Measurements from ENCODE around the gene SLC30A7.
A peak's percentile ranks its signal among the peaks of the same experiment; 100 is the strongest.

The SLC30A7 gene

GRCh38 chr1:101004061-101004460, 108.2 kb downstream of the SLC30A7 start:
- no peak overlapping the region for H3K27ac Mint-ChIP-seq
- H3K4me1 Mint-ChIP-seq, result peaks cover 27% of the 10 kb centered on the region
- peaks cover 4% of the 10 kb centered on the region for H3K9me3 Mint-ChIP-seq
- H3K36me3 Mint-ChIP-seq, result peaks cover 36% of the 10 kb centered on the region
- no peak for DNase-seq (ENCODE audit: low spot score in 2 of 2)
- no peak for ATAC-seq
- no peak overlapping the region for H3K4me3 Mint-ChIP-seq

GRCh38 chr1:101004670-101005069, 108.8 kb downstream of the SLC30A7 start:
- H3K36me3 Mint-ChIP-seq, result peaks cover 30% of the 10 kb centered on the region
- ATAC-seq (no peak), DNase-seq (ENCODE audit: low spot score in 2 of 2) (no peak)
- no peak overlapping the region for H3K27ac Mint-ChIP-seq
- peaks cover 4% of the 10 kb centered on the region for H3K9me3 Mint-ChIP-seq
- peaks cover 27% of the 10 kb centered on the region for H3K4me1 Mint-ChIP-seq
- H3K4me3 Mint-ChIP-seq, result no peak overlapping the region

- peaks cover 27% of the 10 kb centered on the region for H3K4me1 Mint-ChIP-seq
- ATAC-seq (no peak), DNase-seq (ENCODE audit: low spot score in 2 of 2) (no peak)
- H3K27ac Mint-ChIP-seq, result no peak overlapping the region
- peaks cover 25% of the 10 kb centered on the region for H3K36me3 Mint-ChIP-seq
- no peak overlapping the region for H3K4me3 Mint-ChIP-seq
- peaks cover 4% of the 10 kb centered on the region for H3K9me3 Mint-ChIP-seq
These were observed 109.3 kb downstream of the SLC30A7 start for GRCh38 chr1:101005183-101005582.

- H3K27ac Mint-ChIP-seq, result no peak overlapping the region
- no peak overlapping the region for H3K4me3 Mint-ChIP-seq
- H3K4me1 Mint-ChIP-seq, result peaks cover 27% of the 10 kb centered on the region
- H3K9me3 Mint-ChIP-seq, result peaks cover 4% of the 10 kb centered on the region
- DNase-seq (ENCODE audit: low spot score in 2 of 2) (no peak), ATAC-seq (peak; percentile 63)
- peaks cover 18% of the 10 kb centered on the region for H3K36me3 Mint-ChIP-seq
These were observed 110.0 kb downstream of the SLC30A7 start for GRCh38 chr1:101005871-101006270.

- Mint-ChIP-seq H3K4me1 (peaks cover 27% of the 10 kb centered on the region), H3K4me3 (no peak overlapping the region), H3K36me3 (peaks cover 14% of the 10 kb centered on the region), H3K9me3 (peaks cover 4% of the 10 kb centered on the region), H3K27ac (no peak overlapping the region)
- no peak for DNase-seq (ENCODE audit: low spot score in 2 of 2)
- peak; percentile 73 for ATAC-seq
These were observed 110.7 kb downstream of the SLC30A7 start for GRCh38 chr1:101006553-101006952.

- peaks cover 29% of the 10 kb centered on the region for H3K36me3 Mint-ChIP-seq
- peaks cover 18% of the 10 kb centered on the region for H3K4me1 Mint-ChIP-seq
- no peak overlapping the region for H3K4me3 Mint-ChIP-seq
- H3K27ac Mint-ChIP-seq, result no peak overlapping the region
- peaks cover 4% of the 10 kb centered on the region for H3K9me3 Mint-ChIP-seq
- DNase-seq (ENCODE audit: low spot score in 2 of 2), result no peak
- ATAC-seq, result no peak
These were observed 112.4 kb downstream of the SLC30A7 start for GRCh38 chr1:101008229-101008834.

- Mint-ChIP-seq H3K27ac (no peak overlapping the region), H3K9me3 (no peaks in the 10 kb centered on the region), H3K4me1 (no peaks in the 10 kb centered on the region), H3K36me3 (peaks cover 45% of the 10 kb centered on the region), H3K4me3 (no peak overlapping the region)
- ATAC-seq, result no peak
- DNase-seq (ENCODE audit: low spot score in 2 of 2), result no peak
These were observed 117.9 kb downstream of the SLC30A7 start for GRCh38 chr1:101013776-101014175.

GRCh38 chr1:101017448-101017847, 121.6 kb downstream of the SLC30A7 start:
- no peak overlapping the region for H3K4me3 Mint-ChIP-seq
- H3K4me1 Mint-ChIP-seq, result peaks cover 12% of the 10 kb centered on the region
- ATAC-seq (no peak), DNase-seq (ENCODE audit: low spot score in 2 of 2) (no peak)
- peaks cover 46% of the 10 kb centered on the region for H3K36me3 Mint-ChIP-seq
- no peak overlapping the region for H3K27ac Mint-ChIP-seq
- H3K9me3 Mint-ChIP-seq, result no peaks in the 10 kb centered on the region

GRCh38 chr1:101022294-101022693, 126.4 kb downstream of the SLC30A7 start:
- peaks cover 31% of the 10 kb centered on the region for H3K36me3 Mint-ChIP-seq

GRCh38 chr1:101025283-101025656, 129.4 kb downstream of the SLC30A7 start:
- Mint-ChIP-seq H3K27ac (peak overlapping the region; percentile 94), H3K4me1 (peaks cover 24% of the 10 kb centered on the region), H3K4me3 (peak overlapping the region; percentile 86), H3K36me3 (peaks cover 11% of the 10 kb centered on the region), H3K9me3 (no peaks in the 10 kb centered on the region)
- ATAC-seq (peak; percentile 56), DNase-seq (ENCODE audit: low spot score in 2 of 2) (peak in 1 of 2 donors; percentile 7)

More at GRCh38 chr1:101022294-101022693, 126.4 kb downstream of the SLC30A7 start:
- H3K9me3 Mint-ChIP-seq, result no peaks in the 10 kb centered on the region
- DNase-seq (ENCODE audit: low spot score in 2 of 2) (no peak), ATAC-seq (no peak)
- peaks cover 22% of the 10 kb centered on the region for H3K4me1 Mint-ChIP-seq
- H3K27ac Mint-ChIP-seq, result no peak overlapping the region
- no peak overlapping the region for H3K4me3 Mint-ChIP-seq

GRCh38 chr1:101025657-101026429, 130.0 kb downstream of the SLC30A7 start, which contains the start of gene DPH5:
Gene DPH5 (minus strand): TSS chr1:101025784. CDS start chr1:101025443, 341 bp downstream.
- DNase-seq (ENCODE audit: low spot score in 2 of 2), result peak; percentile 71 to 91
- Mint-ChIP-seq H3K9me3 (no peaks in the 10 kb centered on the region), H3K4me1 (peaks cover 20% of the 10 kb centered on the region), H3K4me3 (peak within 1 kb of the TSS; percentile 86), H3K36me3 (peaks cover 11% of the 10 kb centered on the region), H3K27ac (peak within 1 kb of the TSS; percentile 94)
- peak; percentile 99 for ATAC-seq

GRCh38 chr1:101026430-101026788, 130.5 kb downstream of the SLC30A7 start:
- DNase-seq (ENCODE audit: low spot score in 2 of 2) (no peak), ATAC-seq (no peak)
- no peaks in the 10 kb centered on the region for H3K9me3 Mint-ChIP-seq
- peak overlapping the region; percentile 94 for H3K27ac Mint-ChIP-seq
- H3K4me3 Mint-ChIP-seq, result peak overlapping the region; percentile 86
- H3K36me3 Mint-ChIP-seq, result peaks cover 11% of the 10 kb centered on the region
- H3K4me1 Mint-ChIP-seq, result peaks cover 23% of the 10 kb centered on the region

- DNase-seq (ENCODE audit: low spot score in 2 of 2) (no peak), ATAC-seq (no peak)
- Mint-ChIP-seq H3K9me3 (no peaks in the 10 kb centered on the region), H3K27ac (peak overlapping the region; percentile 1), H3K36me3 (peaks cover 11% of the 10 kb centered on the region), H3K4me1 (peaks cover 23% of the 10 kb centered on the region), H3K4me3 (peak overlapping the region; percentile 86)
These were observed 131.4 kb downstream of the SLC30A7 start for GRCh38 chr1:101027194-101027772.

GRCh38 chr1:101028466-101028865, 132.6 kb downstream of the SLC30A7 start:
- ATAC-seq (no peak), DNase-seq (ENCODE audit: low spot score in 2 of 2) (no peak)
- Mint-ChIP-seq H3K27ac (no peak overlapping the region), H3K9me3 (peaks cover 3% of the 10 kb centered on the region), H3K4me1 (peaks cover 23% of the 10 kb centered on the region), H3K4me3 (no peak overlapping the region), H3K36me3 (peaks cover 11% of the 10 kb centered on the region)

- DNase-seq (ENCODE audit: low spot score in 2 of 2) (no peak), ATAC-seq (no peak)
- Mint-ChIP-seq H3K36me3 (peaks cover 6% of the 10 kb centered on the region), H3K4me3 (no peak overlapping the region), H3K27ac (no peak overlapping the region), H3K9me3 (peaks cover 3% of the 10 kb centered on the region), H3K4me1 (peaks cover 23% of the 10 kb centered on the region)
These were observed 133.3 kb downstream of the SLC30A7 start for GRCh38 chr1:101029184-101029583.

- Mint-ChIP-seq H3K4me1 (peaks cover 29% of the 10 kb centered on the region), H3K9me3 (peaks cover 3% of the 10 kb centered on the region), H3K27ac (no peak overlapping the region), H3K4me3 (no peak overlapping the region), H3K36me3 (peaks cover 6% of the 10 kb centered on the region)
- ATAC-seq (no peak), DNase-seq (ENCODE audit: low spot score in 2 of 2) (no peak)
These were observed 135.0 kb downstream of the SLC30A7 start for GRCh38 chr1:101030881-101031280.

Data from stimulated activated effector memory CD8-positive, alpha-beta T cell treated with anti-CD3 and anti-CD28 coated beads, Interleukin-12 subunit alpha, Interleukin-12 subunit beta, amount 100 ng/mL, for 72 hours (primary cell).